ENCODE results near the gene LRFN4. TPM values are rescaled to one million over a fixed set of nuclear protein-coding genes. Genes with fewer than 3 reads are reported as not detected.
"Not testable (repeated sequence)": the region's sequence is repeated elsewhere in the genome, so short reads cannot be mapped to it uniquely, and the experiment has no call there.

Gene LRFN4
- 47.7 TPM for total RNA-seq

DNA sequence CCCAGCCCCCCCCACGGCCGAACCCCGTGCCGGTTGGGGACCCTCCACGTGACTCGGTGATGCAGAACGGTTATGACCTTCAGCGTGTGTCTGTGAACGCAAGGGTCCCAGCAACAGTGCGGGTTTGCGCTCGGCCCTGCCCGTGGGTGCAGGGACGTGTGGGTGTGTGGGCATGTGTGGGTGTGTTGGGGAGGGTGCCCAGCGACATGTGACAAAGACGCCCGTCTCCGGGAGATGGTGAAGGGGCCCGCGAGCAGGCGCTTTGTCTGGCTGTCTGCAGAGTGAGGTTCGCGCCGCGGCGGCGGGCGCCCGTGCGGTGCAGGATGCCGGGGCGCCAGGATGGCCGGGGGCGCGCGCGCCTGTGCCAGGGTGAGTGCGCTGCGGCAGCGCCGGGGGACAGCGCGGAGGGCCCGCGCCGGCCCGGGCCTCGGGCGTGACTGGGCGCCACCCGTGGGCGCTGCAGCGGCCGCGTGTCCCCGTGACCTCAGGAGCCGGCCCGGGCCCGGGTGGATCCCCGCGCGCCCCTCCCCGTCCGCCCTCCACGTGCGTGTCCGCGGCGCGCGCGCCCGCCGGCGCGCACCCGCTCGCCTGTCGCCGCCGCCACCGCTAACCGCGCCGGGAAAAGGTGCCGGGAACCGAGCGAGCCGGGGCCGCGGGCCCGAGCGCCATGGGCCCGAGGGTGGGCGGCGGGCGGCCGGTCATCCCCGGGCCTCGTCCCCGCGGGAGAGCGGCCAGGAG lies at the start of gene LRFN4:
TSS of gene LRFN4 (plus strand) at position 569 of the 738 bp plus-strand sequence. CDS start 681 bp downstream, outside the sequence.
- DNase-seq, result no peak

DNA sequence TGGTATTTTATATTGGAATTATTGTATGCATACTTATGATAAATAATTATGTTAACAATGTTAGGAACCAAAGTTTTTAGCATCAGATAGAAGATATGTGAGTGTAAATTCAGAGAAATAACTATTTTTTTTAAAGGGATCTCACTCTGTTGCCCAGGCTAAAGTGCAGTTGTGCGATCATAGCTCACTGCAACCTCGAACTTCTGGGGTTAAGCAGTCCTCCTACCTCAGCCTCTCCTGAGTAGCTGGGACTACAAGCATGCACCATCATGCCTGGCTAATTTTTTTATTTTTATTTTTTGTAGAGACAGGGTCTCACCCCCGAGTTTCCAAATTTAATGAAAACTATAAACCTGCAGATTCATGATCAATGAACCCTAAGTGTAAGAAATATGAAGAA lies 47.3 kb upstream of the LRFN4 start:
- no peak for DNase-seq

DNA sequence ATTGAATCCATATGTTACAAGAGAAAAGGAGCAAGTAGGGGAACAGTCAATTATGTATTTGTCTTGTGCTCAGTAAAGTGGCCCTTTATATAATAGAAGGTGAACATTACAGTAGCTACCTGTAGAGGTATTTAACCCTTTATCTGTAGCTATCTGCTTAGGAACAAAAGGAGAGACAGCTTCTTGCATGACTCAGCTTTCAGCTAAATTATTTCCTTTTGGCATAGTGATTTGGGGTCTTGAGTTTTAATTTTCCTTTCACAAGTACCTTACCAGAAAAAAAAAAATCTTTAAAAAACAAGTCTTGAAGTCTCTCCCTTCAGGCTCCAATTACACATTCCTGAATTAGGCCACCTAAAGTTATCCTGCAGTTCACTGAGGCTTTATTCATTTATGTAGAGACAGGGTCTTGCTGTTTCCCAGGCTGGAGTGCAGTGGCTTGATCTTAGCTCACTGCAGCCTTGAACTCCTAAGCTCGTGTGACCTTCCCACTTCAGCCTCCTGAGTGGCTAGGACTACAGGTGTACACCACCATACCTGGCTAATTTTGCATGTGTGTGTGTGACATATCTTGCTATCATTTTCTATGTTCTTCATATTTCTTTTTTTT lies 46.2 kb upstream of the LRFN4 start:
- no peak for DNase-seq

DNA sequence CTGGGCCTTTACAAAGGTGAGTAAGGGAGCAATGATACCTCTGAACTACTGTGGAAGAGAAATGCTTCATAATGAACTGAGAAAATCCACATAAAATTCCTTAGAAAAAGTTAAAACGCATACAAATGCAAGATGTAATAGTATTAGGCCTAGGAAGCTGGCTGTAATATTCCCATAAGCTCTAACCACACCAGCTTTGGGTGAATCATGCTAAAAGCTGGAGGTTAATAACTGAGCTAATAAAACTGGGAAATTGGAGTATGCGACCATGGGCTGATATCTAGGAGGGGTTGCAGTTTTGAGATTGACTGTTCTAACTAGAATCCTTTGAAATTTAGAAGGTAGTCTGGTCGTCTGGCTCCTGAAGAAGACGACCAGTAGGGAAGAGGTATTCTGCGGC lies 42.2 kb upstream of the LRFN4 start:
- no peak for DNase-seq

DNA sequence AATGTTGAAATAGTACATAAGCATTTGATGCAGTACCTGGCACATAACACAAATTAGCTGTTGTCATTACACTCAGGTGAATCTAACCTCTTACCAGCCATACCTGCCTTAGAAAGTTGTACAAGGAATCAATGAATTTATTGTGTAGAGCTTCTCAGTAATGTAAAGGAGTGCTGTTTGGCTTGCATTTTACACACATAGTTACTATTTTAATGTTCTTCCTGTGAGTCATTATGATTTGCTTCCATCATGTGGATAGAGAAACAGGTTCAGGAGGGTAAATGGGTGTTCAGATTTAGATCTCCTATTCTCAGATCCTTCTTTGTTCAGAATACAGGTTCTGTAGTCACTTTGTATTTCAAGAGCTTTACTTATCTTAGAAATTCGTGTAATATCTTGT lies 41.2 kb upstream of the LRFN4 start:
- no peak for DNase-seq

DNA sequence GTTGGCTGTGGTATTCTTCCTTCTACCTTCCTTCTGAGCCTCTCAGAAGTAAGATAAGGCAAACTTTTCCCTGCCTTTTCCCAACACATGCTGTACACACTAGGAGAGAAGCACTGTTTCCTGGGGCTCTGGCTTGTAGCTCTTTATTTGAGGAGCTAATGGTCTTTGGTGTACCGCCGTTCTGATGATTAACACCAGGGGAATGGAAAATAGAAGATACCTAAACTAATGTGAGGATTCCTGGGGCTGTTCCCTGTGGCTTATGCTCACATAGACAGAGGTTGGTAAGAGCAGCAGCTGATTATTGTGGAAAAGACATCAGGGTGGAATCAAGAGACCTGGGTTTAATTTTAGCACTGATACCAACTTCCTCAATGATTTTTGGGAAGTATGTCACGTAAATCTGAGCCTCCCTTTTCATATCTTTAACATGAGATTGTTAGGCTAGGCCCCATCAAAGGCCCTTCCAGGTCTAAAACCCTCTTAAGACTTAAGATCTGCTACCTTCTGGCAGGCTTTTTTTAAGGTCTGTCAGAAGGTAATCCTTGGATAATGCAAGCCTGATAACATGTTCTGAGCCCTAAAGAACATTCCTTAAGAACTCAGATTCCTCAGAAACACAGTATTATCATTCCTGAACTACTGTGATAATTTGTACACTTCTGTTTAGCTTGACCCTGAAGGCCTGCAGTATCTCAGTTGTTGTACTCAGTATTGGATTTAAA lies 38.5 kb upstream of the LRFN4 start:
- no peak for DNase-seq

DNA sequence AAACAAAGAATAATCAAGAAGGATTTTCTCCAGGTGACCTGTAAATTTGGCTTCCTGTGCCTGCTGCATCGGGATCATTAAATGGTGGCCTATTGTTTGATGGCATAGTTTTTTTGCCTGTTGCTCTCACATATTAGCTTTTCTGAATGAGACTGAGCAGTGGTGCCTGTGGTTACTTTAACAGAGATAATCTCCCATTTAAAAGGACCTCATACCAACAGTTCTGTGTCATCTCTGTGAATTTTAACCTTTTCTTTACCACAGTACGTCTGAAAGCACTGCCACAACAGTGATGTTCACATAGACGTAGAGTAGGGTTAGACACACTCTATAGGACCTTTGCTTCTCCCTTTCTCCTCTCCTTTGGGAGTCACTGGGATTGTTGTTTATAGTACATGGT lies 36.5 kb upstream of the LRFN4 start:
- DNase-seq, result no peak

DNA sequence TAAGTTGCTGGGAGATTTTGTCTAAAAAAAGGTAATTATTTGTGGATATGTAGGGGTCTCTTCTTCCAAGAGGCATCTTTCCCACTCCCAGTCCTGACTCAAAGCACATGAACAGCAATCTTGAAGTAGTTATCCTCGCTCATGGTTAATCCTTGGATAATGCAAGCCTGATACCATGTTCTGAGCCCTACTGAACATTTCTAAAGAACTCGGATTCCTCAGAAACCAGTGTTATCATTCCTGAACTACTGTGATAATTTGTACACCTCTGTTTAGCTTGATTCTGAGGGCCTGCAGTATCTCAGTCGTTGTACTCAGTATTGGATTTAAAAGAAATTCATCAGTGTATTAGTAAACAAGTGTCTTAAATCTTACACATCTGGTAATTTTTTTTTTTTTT lies 36.0 kb upstream of the LRFN4 start:
- DNase-seq, result no peak

DNA sequence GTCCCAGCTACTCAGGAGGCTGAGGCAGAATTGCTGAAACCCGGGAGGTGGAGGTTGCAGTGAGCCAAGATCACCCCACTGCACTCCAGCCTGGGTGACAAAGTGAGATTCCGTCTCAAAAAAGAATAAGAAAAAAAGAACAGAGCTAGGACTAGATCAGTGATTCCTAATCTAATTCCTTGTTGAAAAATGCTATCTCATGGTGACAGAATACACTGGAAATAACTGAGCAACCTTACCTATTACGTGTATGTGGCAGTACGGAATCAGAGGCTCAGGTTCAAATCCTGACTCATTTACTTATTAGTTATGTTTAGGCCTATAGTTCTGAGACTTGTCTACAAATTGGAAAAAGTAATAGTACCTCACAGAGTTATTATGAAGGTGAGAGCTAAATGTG lies 33.2 kb upstream of the LRFN4 start:
- no peak for DNase-seq

DNA sequence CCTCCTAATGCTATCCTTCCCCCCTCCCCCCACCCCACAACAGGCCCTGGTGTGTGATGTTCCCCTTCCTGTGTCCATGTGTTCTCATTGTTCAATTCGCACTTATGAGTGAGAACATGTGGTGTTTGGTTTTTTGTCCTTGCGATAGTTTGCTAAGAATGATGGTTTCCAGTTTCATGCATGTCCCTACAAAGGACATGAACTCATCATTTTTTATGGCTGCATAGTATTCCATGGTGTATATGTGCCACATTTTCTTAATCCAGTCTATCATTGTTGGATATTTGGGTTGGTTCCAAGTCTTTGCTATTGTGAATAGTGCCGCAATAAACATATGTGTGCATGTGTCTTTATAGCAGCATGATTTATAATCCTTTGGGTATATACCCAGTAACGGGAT lies 32.3 kb upstream of the LRFN4 start:
- DNase-seq, result not testable (repeated sequence)

DNA sequence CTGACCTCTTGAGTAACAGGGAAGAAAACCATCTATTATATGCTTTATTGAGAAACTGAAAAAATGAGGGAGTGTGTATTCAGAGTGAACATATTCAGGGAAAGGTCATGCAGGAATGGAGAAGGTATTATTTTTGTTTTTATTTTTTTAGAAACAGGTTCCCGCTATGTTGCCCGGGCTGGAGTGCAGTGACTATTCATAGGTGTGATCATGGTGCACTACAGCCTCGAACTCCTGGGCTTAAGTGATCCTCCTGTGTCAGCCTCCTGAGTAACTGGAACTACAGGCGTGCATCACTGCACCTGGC lies 22.4 kb upstream of the LRFN4 start:
- no peak for DNase-seq

DNA sequence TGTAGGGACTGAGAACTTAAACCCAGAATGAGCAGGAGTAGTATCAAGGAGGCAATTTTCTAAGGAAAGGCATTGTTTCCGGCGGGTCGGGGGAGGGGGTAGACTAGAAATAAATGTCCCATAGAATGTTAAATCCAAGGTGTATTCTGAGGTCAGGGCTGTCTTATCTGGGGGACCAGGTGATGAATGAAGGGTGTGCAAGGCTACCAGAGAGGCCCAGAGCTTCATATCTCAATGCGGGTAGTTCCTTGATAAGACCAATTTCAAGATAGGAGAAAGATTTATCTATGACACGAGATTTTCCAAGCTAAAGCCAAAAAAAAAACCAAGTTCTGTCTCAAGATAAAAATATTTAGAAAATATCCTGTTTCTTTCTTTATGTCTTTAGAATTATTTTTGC lies 21.9 kb upstream of the LRFN4 start:
- no peak for DNase-seq

DNA sequence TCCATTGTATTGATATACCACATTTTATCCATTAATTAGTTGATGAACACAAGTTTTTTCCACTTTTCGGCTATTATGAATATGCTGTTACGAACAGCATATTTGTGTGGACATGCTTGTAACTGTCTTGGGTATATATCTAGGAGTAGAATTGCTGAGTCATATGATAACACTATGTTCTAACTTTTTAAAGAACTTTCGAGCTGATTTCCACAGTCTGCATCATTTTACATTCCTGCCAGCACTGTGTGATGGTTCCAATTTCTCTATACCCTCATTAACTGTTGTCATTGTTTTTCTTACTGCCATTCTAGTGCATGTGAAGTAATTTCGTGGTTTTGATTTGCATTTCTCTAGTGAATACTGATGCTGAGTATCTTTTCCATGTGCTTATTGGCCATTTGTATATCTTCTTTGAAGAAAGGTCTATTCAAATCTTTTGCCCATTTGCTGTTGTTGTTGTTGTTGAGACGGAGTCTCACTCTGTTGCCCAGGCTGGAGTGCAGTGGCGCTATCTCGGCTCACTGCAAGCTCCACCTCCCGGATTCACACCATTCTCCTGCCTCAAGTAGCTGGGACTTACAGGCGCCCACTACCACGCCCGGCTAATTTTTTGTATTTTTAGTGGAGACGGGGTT lies 21.0 kb upstream of the LRFN4 start:
- DNase-seq, result no peak

DNA sequence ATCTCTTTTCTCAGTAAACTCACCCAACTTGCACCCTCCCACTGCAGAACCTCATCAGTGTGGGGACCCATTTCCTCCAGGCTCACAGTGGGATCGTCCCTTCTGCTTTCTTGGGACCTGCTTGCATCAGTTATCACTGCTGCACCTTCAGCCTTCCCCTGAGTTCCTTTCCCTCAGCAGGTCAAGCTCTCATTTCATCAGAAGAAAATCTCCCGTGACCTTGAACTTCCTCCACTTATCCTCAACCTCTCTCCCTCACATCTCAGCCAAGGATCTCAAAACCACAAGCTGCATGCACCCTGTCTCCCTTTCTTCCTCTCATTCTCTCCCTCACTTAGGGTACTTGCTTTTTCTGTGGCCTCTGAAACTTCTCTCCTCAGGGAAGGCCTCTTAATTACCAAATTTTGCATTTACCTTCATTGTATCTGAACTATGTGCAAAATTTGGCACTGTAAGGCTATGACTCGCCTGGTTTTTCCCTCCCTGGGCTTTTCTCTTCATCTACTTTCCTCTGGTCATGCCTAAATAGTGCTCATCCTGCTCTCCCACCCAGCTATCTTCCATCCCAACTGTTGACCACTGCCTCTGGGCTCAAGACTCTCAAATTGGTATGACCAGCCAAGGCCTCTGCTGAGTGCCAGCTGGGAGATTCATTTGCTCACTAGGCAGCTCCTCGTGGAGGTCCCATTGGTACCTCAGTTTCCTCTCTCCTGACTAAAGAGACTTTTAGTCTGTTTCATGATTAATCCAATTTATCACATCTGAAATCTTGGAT lies 16.4 kb upstream of the LRFN4 start:
- no peak for DNase-seq

DNA sequence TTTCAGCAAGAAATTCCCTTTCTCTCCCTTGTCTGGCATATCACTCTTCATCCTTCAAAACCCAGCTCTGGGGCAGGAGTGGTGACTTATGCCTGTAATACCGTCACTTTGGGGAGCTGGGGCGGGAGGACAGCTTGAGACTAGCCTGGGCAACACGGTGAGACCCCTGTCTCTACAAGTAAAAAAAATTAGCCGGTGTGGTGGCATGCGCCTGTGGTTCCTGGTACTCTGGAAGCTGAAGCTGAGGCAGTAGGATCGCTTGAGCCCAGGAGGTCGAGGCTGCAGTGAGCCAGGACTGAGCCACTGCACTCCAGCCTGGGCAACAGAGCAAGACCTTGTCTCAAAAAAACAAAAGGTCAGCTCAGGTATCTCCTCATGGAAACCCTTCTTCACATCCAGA lies 15.0 kb upstream of the LRFN4 start:
- no peak for DNase-seq

DNA sequence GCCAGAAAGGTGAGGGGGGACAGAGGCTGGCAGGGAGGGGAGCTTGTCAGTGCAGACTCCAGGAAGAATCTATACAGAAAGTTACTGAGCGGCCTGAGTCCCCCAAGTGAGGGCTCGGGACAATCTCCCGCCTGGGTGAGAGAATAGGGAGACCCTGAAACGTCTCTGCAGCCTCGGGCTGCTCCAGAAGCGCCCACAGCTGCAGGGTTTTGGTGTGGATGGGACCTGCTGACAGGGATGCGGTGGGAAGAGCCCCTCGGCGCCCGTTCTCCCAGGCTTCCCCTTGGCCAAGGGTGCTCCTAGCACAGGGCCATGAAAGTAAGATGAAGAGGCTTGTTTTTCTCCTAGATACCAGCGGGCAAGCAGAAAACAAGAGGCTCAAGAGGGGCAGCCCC lies 14.4 kb upstream of the LRFN4 start:
- no peak for DNase-seq

DNA sequence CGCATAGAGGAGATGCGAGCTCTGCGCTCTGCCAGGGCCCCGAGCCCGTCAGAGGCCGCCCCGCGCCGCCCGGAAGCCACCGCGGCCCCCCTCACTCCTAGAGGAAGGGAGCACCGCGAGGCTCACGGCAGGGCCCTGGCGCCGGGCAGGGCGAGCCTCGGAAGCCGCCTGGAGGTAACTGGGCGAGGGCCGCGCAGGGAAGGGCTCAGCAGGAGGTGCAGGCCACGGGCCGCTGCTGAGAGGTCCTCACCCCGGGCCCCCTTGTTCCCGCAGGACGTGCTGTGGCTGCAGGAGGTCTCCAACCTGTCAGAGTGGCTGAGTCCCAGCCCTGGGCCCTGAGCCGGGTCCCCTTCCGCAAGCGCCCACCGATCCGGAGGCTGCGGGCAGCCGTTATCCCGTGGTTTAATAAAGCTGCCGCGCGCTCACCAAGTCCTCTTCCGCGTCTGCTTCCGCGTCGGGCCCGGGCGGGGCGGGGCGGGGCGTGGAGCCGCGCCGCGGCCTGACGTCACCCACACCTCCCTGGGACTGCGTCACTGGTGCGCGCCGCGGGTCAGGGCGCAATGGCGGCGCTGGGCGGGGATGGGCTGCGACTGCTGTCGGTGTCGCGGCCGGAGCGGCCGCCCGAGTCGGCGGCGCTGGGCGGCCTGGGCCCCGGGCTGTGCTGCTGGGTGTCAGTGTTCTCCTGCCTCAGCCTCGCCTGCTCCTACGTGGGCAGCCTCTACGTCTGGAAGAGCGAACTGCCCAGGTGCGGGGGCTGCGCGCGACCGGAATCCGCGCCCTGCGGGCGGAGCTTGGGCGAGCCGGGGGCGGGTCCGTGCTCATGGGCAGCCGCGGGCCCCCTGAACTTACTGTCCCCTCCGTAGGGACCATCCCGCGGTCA lies 13.7 kb upstream of the LRFN4 start, which contains the start of gene RCE1:
TSS of gene RCE1 (plus strand) at position 546 of the 880 bp plus-strand sequence. CDS start at position 561, 15 bp downstream.
- peak; percentile 76 for DNase-seq

DNA sequence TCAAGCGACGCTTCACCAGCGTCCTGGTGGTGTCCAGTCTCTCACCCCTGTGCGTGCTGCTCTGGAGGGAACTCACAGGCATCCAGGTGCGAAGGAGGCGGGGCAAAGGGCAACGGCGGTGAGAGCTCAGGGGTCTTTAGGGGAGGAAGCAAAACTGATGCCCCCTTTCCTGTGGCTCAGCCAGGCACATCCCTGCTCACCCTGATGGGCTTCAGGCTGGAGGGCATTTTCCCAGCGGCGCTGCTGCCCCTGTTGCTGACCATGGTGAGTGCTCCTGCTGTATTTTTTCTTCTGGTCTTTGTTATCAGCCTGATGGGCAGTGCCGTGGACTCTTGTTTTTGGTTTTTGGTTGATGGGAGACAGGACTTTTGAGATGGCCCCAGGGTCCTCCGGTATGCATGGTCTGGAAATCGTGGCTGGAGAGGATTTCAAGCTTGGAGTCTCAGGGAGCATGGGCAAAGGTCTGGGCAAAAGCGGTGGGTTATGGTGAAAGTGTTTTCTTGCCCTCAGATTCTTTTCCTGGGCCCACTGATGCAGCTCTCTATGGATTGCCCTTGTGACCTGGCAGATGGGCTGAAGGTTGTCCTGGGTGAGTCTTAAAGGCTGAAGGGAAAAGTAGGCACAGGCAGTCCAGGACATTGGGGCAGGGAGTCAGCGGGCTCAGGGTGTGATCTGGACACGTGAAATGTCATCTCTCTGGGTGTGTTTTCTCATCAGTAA lies 12.9 kb upstream of the LRFN4 start:
- DNase-seq, result no peak

DNA sequence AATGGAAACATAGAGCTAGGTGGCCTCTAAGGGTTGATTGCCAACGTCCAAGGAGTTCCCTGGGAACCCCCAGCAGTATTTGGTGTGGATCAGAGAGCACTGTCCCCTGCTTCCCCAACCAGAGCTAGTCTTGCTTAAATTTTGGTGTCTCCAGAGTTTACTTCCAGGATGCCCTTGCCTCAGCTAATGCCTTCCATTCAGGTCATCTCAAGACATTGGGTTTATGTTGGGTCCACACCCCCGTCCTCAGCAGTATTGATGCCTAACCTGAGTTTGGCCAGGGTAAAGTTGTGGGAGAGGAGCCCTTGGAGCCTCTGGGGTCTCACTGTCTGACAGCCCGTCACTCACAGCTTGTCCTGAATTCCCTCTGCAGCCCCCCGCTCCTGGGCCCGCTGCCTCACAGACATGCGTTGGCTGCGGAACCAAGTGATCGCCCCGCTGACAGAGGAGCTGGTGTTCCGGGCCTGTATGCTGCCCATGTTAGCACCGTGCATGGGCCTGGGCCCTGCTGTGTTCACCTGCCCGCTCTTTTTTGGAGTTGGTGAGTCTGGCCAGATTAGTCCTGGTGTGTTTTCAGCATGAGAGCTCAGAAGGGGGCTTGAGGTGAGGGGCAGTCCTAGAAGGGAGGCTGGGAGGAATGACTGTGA lies 12.2 kb upstream of the LRFN4 start:
- no peak for DNase-seq

Data from occipital lobe (tissue), 2 donors.